GM18505 (cell line): ENCODE measurements around the gene WIPF1.

Experiments used
- ATAC-seq: cut with Tn5 transposase; IDR thresholded peaks from one replicate; pipeline ENCODE4 v1.9.1; 2021; ENCODE audit not compliant: unreplicated experiment
- POLR2A ChIP-seq: IDR thresholded peaks from 4 replicates; pipeline ENCODE4 v1.6.1; 2011; ENCODE audit warnings: borderline replicate concordance; ENCODE audit not compliant: insufficient read depth, insufficient read length; ENCODE audit errors: extremely low read depth

The WIPF1 gene

DNA sequence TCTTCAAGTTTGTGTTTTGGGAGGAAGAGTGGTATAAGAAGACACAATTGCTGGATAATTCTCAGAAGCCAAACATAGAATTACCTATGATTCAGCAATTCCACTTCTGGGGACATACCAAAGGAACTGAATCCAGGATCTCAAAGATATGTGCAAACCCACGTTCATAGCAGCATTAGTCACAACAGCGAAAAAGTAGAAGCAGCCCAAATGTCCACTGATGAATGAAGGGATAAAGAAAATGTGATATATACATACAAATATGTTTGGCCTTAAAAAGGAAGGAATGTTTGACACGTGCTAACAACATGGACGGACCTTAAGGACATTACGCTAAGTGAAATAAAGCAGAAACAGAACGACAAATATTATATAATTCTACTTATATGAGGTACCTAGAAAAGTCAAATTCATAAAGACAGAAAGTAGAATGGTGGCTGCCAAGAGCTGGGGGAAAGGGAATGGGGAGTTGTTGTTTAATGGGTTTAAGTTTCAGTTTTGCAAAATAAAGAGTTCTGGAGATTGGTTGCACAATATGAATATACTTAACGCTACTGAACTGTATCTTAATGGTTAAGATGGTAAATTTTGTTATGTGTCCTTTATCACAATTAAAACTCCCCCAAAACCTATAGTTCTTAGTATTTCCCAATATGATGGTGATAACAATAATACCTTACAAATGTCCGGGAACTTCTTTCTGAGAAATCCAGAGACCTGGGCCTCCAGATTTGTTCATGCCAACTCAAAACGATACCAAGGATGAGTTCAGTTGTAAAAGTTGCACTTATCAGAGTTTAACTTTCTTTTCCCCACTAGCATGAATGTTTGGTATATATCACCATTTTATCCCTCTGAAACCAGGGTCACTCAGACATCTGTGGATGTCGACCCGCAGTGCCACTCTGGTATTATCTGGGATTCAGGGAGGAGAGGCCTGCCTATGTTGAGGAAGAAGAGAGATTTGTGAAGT lies 33.7 kb upstream of the WIPF1 start:
- no peak for ATAC-seq
- no peak for TF ChIP-seq POLR2A

DNA sequence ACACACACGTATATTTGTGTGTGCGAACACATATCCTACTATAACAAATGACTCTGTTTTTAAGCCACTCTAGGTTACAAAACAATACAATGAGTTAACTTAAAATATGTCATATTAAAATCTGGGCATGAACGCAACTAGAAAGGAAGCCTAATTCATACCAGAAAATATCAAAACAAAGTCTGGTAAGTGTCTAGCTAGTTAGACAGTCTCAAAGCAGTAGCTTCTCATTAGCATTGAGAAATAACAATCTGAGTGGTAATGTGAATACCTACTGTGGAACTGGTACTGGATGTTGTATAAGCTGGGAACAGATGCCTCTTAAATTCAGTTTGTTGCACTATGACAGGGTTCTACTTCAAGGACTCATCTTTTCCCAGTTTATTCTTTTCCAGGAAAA lies 32.5 kb upstream of the WIPF1 start:
- TF ChIP-seq POLR2A: no peak
- no peak for ATAC-seq

DNA sequence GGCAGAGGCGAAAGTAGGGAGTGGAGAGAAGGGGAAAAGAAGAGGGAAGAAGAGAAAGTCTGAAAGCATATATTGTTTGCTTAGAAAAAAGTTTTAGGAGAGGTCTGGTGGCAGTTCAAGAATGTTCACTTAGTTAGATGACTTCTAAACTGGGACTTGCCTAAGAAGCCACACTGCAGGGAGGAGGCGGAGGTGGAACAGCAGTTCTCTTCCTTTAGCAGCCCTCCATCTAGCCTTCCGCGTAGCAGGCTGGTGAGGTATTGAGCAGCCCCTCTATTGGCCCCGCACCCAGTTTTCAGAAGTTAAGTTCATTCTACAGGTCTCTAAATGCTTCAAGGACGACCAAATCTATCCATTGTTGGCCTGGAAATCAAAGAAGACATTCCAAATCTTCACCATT lies 31.9 kb upstream of the WIPF1 start:
- ATAC-seq: no peak
- no peak for TF ChIP-seq POLR2A

DNA sequence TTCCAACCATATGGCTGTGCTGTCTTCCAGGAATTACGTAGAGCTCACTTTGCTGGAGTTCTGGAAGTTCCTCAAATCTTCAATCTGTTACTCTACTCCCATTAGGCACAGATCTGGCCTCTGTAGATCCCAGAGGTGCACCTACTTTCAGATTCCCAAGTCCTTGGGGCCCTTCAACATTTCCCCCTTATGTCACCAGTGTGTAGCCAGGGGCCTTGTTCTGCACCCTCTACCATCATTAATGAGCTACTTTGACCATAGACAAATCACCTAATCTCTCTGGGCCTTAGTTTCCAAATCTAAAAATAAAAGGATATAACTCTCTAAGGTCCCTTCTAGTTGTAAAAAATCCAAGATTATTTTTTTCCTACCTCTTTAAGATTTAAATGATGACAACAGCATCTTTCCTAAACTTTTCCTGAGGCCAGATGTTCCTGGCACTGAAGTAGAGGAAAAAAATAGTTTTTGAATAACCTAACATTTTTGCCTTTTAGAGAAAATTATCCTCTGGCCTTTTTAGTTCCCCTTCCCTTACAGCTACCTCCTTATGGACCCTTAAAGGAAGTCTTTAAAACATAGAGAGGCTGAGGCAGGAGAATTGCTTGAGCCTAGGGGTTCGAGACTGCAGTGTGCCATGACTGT lies 31.0 kb upstream of the WIPF1 start:
- no peak for TF ChIP-seq POLR2A
- ATAC-seq: no peak

DNA sequence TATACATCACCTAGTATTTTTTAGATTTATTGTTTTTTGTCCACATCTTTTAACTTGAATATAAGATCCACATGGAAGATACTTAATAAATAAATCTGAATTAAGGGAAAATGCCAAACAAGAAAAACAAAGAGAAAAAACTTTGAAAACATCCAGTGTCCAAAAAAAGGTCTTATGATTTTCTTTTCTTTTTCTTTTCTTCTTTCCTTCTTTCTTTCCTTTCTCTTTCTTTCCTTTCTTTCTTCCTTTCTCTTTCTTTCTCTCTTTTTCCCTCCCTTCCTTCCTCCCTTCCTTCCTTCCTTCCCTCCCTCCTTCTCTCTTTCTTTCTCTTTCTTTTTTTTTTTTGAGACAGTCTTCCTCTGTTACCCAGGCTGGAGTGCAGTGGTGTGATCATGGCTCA lies 29.6 kb upstream of the WIPF1 start:
- ATAC-seq: no peak
- TF ChIP-seq POLR2A: no peak

DNA sequence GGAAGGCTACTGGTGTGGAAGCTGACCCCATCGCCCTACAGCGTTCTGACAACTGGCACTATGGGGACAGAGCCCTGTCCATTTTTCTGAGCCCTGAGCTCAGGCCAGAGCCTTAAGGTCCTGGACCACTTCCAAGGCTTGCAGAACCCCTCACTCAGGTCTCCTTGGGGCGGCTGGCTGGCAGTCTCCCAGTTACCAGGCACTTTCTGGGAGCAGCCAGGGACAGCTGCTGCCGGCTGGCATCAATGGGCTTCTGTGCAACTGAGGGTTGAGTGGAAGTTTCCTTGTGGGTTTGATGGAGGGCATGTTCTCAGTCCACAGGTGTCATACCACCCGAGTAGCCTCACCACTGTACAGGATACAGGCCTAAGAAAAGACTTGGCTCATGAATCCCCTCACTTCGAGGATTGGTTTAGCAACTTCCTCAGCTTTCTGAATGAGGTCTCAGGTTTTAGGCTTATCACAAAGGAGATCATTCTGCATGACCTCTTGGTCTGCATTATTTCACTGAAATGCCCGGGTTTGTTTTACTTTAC lies 27.4 kb upstream of the WIPF1 start:
- TF ChIP-seq POLR2A: no peak

DNA sequence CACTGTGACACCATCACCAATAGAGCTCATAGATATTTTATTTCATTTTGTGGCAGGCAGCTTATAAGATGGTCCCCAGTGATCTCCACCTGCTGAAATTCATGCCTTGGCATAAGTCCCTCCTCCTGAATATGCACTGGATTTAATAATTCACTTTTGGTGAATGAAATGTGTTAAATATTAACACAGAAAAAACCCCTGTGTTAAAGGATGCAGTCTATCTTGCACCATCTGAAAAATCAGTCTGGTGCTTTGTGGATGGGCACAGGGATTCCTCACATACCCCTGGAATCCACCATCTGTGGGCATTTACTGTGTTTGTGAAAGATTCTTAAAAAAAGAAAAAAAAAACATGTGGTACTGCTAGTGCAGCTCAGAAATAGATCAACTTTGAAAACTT lies 26.1 kb upstream of the WIPF1 start:
- TF ChIP-seq POLR2A: no peak
- ATAC-seq: no peak

More for the DNA sequence above, 27.4 kb upstream of the WIPF1 start:
- no peak for ATAC-seq

DNA sequence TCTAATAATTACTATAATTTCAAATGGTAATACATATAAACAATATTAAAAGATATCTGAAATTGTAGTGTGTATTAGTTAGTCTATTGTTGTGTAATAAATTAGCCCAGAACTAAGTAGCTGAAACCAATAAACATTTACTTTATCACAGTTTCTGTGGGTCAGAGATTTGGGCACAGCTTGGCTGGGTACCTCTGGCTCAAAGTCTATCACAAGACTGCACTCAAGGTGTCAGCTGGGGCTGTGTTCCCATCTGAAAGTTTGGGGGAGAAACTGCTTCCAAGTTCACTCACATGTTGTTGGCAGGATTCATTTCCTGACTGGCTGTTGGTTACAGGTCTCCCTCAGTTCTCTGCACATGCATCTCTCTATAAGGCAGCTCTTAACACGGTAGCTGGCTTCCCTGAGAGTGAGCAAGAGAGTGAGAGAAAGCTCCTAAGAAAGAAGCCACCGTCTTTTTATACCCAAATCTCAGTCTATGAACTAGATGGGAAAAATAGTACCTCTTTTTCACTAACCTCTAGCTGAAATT lies 25.6 kb upstream of the WIPF1 start:
- no peak for TF ChIP-seq POLR2A
- no peak for ATAC-seq

DNA sequence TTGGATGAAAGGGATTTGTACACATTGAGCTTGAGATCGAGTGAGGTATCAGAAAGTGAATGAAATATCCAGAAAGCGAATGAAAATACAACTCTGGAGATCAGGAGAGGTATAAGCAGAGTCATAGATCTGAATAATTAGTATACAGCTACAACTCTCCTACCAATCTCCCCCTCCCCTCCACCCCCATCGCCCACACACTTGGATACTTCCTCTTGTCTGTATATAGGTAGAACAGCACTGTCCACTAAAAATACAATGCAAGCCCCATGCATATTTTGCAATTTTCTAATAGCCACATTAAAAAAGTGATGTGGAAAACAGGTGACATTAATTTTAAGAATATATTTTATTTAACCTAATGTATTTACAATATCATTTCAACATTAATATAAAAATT lies 23.7 kb upstream of the WIPF1 start:
- no peak for ATAC-seq
- TF ChIP-seq POLR2A: no peak

DNA sequence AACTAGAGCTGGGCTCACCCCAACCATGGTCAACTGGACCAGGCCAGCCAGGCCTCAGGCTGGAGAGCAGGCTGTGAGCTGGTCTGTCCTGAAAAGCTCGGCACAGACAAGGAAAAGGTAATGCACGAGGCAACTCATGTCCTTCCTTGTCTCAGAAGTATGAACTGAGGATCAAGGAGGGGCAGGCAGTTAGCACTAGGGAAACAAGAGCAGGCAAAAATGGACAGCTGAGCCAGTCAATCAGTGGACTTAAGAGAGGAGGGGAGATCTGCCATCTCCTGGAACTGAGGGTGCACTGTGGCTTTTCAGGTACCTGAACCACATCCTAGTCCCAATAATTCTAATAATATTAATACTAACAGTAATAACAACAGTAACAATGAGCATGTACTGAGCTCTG lies 20.6 kb upstream of the WIPF1 start:
- no peak for TF ChIP-seq POLR2A
- no peak for ATAC-seq

DNA sequence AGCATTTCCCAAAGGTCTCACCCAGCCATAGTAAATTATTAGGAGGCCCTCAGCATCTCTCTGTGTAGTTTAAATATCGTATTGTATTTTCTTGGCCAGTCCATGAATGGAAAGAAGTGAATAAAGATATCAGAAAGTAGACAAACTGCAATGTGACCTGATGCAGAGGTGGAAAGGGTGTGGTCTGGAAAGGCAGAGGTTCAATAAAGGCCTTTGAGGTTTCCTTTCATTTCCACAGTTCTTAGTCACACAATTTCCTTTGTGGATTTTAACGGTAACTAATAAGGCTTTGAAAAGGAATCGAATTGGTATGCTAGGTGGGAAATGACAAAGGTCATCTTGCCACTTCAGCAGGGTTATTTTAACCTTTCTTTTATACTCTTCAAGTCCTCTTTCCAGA lies 20.1 kb upstream of the WIPF1 start:
- no peak for TF ChIP-seq POLR2A
- ATAC-seq: no peak

DNA sequence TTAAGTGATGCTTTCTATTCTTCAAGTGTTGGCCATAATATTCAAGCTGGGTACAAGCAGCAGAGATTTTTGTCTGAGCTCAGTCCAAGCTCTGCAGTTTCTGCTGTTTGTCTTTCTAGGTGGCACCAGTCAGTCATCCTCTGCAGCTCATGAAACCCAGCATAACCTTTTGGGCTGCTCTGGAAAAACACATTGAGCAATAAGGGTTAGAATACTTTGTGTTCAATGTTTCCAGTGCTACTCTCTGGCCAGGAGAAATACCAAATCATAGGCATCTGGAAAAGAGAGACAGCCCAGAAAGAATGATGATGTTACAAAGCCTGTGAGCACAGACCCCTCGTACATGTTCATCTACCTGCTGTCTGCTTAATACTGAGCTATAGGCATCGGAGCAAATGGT lies 19.5 kb upstream of the WIPF1 start:
- TF ChIP-seq POLR2A: no peak
- ATAC-seq: no peak

DNA sequence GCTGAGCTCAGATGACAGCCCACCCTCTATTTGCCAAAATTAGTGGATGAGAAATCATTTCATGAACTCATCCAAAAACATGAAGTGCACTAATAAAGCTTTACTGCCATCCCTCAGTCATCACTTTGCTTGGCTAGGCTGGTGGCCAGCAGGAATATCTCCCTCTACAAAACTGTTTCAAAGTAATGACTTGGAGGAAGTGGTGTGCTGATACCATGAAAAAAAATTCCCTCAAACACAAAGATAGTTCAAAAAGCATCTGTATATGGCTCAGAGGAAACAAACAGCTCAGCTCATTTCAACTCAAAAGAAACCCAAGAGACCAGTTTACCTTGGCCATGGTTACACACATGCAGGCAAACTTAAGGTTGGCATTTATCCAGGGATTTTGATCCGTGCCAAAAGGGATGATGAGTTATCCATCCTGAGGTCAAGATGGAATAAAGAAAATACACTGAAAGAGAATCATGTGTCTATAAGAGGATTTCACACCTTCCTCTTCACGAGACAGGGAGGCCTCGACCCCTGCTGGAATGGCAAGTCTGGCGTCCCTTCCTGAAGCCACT lies 18.4 kb upstream of the WIPF1 start:
- TF ChIP-seq POLR2A: no peak
- no peak for ATAC-seq
